ENCODE results near the gene CCDC122. TPM values are rescaled to one million over a fixed set of nuclear protein-coding genes. Genes with fewer than 3 reads are reported as not detected.

The CCDC122 gene
- total RNA-seq = 1 to 10 TPM in 2 of 4 donors, under 1 TPM in 1, not detected in 1; 0.16 to 1.7 (median 1.1) TPM

- in situ Hi-C loops (cut with MboI; ENCODE audit: low sequenced_read_pairs in 4 of 4) = loop anchor here in 1 of 4 donors (10.0 kb wide), 1 partner anchor 904 kb away; no protein-coding TSS in a partner anchor
- Histone ChIP-seq H3K9me3 (no peaks in the 10 kb centered on the region), H3K27me3 (no peaks in the 10 kb centered on the region), H3K36me3 (no peaks in the 10 kb centered on the region), H3K4me3 (peak within 1 kb of the TSS; percentile 87 to 97 (median 94)), H3K4me1 (peaks cover 4 to 6% of the 10 kb centered on the region in 2 donors), H3K27ac (peak within 1 kb of the TSS; percentile 85 to 90 (median 88))
- DNase-seq = peak; percentile 48 to 72
- peak; percentile 83 to 85 for ATAC-seq
- TF ChIP-seq CTCF (IDR thresholded peaks at IDR 0.05 in 4 of 5, conservative IDR thresholded peaks at IDR 0.05 in 1 of 5) = no peak
- TF ChIP-seq POLR2A (IDR thresholded peaks at IDR 0.05) = peak; percentile 40 to 56
- intact Hi-C loops (cut with DNase I; ENCODE audit: low total_unique reads) = loop anchor here (5.0 to 10.0 kb wide), 3 partner anchors 574 to 907 kb away; no protein-coding TSS in a partner anchor
Measured at GRCh38 chr13:43878892-43879754, at the start of gene CCDC122. Gene CCDC122, minus strand, starts transcription at chr13:43879740. Its CDS starts 10,364 bp downstream, at chr13:43869376.

GRCh38 chr13:43924549-43925245, 45.2 kb upstream of the CCDC122 start:
- Histone ChIP-seq H3K27ac (no peak overlapping the region), H3K9me3 (no peaks in the 10 kb centered on the region), H3K4me3 (no peak overlapping the region), H3K4me1 (no peaks in the 10 kb centered on the region), H3K27me3 (no peaks in the 10 kb centered on the region), H3K36me3 (no peaks in the 10 kb centered on the region)
- in situ Hi-C loops (cut with MboI; ENCODE audit: low sequenced_read_pairs in 4 of 4) = loop anchor here (25.0 kb wide), 6 partner anchors 113 to 1388 kb away; partner anchors contain the start of genes GPALPP1 (in 3 of the 4) and NUFIP1 (in 3 of the 4)
- TF ChIP-seq POLR2A (IDR thresholded peaks at IDR 0.05) = no peak
- TF ChIP-seq CTCF (IDR thresholded peaks at IDR 0.05 in 4 of 5, conservative IDR thresholded peaks at IDR 0.05 in 1 of 5) = no peak
- intact Hi-C loops (cut with DNase I; ENCODE audit: low total_unique reads) = no loop called here
- ATAC-seq (no peak), DNase-seq (no peak)

- H3K36me3 ChIP-seq = no peaks in the 10 kb centered on the region
- no peak overlapping the region for H3K27ac ChIP-seq
- TF ChIP-seq CTCF (IDR thresholded peaks at IDR 0.05 in 4 of 5, conservative IDR thresholded peaks at IDR 0.05 in 1 of 5) = no peak
- no peak for TF ChIP-seq POLR2A (IDR thresholded peaks at IDR 0.05)
- H3K4me1 ChIP-seq = no peaks in the 10 kb centered on the region
- in situ Hi-C loops (cut with MboI; ENCODE audit: low sequenced_read_pairs in 4 of 4) = loop anchor here (25.0 kb wide), 6 partner anchors 116 to 1391 kb away; partner anchors contain the start of genes GPALPP1 (in 3 of the 4) and NUFIP1 (in 3 of the 4)
- no peaks in the 10 kb centered on the region for H3K9me3 ChIP-seq
- H3K4me3 ChIP-seq = no peak overlapping the region
- DNase-seq = no peak
- no peak for ATAC-seq
- H3K27me3 ChIP-seq = no peaks in the 10 kb centered on the region
- intact Hi-C loops (cut with DNase I; ENCODE audit: low total_unique reads) = no loop called here
Measured at GRCh38 chr13:43920965-43921674, 41.6 kb upstream of the CCDC122 start.

GRCh38 chr13:43918636-43919035, 39.1 kb upstream of the CCDC122 start:
- H3K27ac ChIP-seq = no peak overlapping the region
- no peak overlapping the region for H3K4me3 ChIP-seq
- no peak for DNase-seq
- no peaks in the 10 kb centered on the region for H3K9me3 ChIP-seq
- H3K4me1 ChIP-seq = no peaks in the 10 kb centered on the region
- TF ChIP-seq POLR2A (IDR thresholded peaks at IDR 0.05) = no peak
- TF ChIP-seq CTCF (IDR thresholded peaks at IDR 0.05 in 4 of 5, conservative IDR thresholded peaks at IDR 0.05 in 1 of 5) = no peak
- in situ Hi-C loops (cut with MboI; ENCODE audit: low sequenced_read_pairs in 4 of 4) = loop anchor here (25.0 kb wide), 6 partner anchors 119 to 1394 kb away; partner anchors contain the start of genes GPALPP1 (in 3 of the 4) and NUFIP1 (in 3 of the 4)
- no peak for ATAC-seq
- no peaks in the 10 kb centered on the region for H3K27me3 ChIP-seq
- intact Hi-C loops (cut with DNase I; ENCODE audit: low total_unique reads) = no loop called here
- no peaks in the 10 kb centered on the region for H3K36me3 ChIP-seq

All from gastrocnemius medialis (tissue), 4 donors.